MV-4-11 (cell line): ENCODE results near the gene ZNF653.

Experiments used
- DNase-seq: peaks from one replicate; lab custom pipeline; 2025; lab: John Stamatoyannopoulos, UW

The ZNF653 gene

DNA sequence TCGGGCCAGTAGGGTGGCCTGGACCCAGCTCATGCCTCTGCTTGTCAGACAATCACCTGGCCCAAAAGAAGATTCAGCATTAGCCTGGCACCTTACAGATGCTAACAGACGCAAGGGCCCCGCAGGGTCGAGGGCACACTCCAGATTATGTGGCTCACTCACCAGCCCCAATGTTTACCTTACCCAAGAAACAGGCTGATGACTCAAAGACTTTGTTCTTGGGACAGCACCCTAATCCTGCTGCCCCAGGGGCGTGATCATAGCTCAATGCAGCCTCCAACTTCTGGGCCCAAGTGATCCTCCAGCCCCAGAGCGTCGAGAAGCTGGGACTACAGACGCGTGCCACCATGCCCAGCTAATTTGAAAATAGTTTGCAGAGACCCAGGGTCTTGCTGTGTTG lies 13.5 kb upstream of the ZNF653 start:
- no peak for DNase-seq

DNA sequence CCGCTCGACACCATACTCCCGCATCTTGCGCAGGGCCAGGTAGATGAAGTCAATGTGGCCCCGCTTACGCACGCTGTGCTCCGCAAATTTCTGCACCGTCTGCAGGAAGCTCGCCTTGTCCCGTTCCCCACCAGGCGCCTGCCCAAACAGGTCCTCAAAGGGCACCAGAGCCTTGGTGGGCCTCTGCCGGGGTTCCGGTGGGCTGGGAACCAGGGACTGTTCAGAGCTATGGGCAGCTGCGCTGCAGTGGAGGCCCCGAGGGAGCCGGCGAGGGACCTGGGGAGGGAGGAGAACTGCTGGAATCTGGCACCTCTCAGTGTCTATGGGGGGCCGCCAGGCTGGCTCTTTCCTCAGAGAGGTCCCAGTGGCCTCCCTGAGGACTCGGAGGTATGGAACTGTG lies 8.3 kb upstream of the ZNF653 start:
- DNase-seq: no peak

DNA sequence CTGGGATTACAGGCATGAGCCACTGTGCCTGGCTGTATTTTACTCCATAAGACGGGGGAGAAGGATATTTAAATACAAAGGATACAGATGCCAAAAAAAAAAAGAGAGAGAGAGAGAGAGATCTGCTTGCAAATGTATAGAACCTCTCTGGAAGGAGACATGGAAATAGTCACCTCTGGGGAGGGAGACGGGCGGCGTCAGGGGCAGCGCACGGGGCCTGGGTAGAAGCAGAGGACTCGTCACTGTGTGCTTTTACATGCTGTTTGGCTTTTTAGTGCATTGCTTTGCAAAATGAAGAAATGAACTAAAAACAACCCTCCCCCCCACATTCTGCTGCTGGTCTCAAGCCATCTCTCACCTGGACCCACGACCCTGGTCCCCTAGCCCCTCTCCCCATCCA lies 4.8 kb upstream of the ZNF653 start:
- DNase-seq: no peak

- no peak for DNase-seq
Observed at GRCh38 chr19:11507370-11508078, 1.9 kb upstream of the ZNF653 start.

DNA sequence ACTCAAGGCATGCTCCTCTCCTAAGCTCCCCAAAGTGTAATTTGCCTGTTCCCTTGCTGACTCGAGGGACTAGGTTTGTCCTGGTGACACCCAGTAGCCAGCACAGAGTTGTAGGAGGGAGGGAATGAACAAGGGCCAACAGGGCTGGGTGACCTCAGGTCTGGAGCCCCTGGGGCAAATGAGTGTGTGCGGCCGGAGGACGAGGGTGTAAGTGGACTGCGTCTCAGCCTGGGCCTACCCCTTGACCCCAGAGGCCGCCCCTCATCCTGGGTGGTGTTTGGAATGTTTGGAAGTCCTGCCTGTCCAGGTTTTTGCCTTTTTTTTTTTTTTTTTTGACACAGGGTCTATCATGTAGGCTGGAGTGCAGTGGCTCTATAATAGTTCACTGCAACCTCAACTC lies 1.3 kb upstream of the ZNF653 start:
- DNase-seq: no peak

GRCh38 chr19:11506101-11506555 lies 489 bp upstream of the ZNF653 start:
- peak; percentile 46 for DNase-seq

- peak; percentile 96 for DNase-seq
Observed at GRCh38 chr19:11505032-11505503, 571 bp downstream of the ZNF653 start.

DNA sequence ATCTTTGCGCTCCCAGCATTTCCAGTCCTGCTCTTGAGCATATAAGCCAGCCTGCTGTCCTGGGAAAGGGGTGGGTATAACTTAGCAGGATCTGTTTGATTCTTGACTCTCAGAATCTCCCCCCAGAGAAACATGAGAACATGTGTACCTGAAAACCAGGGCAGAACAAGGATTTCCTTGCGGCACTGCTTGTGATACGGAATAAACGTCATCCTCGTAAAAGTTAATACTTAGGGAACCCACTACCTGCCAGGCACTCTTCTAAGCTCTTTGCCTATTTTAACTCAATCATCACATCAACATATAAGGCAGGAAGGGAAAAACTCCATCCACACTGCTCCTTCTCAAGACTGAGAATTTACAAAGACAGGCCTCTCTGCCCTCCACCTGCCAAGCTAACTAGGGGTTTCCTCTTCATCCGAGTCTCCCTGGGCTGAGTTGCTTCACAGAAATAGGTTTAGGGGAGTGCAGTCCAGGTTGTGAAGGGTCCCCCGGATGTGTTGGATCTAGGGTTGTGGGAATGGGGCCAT lies 1.1 kb downstream of the ZNF653 start:
- DNase-seq: no peak

- no peak for DNase-seq
Observed at GRCh38 chr19:11499890-11500420, 5.7 kb downstream of the ZNF653 start.

DNA sequence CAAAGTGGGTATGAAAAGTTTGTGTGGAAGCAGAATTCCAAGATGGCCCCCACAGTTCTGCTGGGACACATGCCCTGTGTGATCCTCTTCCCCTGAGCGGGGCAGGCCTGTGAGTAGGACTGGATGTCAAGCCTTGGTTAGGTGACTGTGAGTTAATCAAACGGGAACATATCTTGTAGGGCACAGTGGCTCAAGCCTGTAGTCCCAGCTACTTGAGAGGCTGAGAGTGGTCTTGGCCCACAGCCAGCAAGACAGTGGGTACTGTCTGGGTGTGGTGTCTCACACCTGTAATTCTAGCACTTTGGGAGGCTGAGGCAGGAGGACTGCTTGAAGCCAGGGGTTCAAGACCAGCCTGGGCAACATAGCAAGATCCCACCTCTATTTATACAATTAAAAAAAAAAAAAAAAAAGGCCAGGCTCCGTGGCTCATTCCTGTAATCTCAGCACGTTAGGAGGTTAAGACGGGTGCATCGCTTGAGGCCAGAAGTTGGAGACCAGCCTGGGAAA lies 6.4 kb downstream of the ZNF653 start:
- DNase-seq: no peak

- DNase-seq: peak; percentile 60
Observed at GRCh38 chr19:11496391-11497163, 9.1 kb downstream of the ZNF653 start.

DNA sequence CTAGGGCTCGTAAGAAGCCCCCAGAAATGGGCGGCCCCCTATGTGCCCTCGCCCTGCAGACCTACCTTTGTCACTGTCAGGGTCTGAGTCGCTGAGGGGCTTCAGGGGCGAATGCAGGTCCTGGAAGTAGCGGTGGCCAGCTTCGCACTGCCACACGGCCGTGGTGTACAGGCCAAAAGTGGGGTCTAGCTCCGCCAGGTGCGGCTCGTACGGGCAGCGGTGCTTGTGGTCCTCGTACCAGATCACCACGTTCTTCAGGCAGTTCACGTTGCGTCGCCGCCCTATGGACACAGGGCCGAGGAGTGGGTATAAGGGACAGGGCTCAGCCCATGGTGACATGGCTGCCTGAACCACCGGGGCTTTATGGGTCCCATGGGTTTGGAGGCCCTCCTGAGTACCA lies 9.8 kb downstream of the ZNF653 start:
- no peak for DNase-seq

GRCh38 chr19:11495481-11495880 lies 10.2 kb downstream of the ZNF653 start:
- no peak for DNase-seq

DNA sequence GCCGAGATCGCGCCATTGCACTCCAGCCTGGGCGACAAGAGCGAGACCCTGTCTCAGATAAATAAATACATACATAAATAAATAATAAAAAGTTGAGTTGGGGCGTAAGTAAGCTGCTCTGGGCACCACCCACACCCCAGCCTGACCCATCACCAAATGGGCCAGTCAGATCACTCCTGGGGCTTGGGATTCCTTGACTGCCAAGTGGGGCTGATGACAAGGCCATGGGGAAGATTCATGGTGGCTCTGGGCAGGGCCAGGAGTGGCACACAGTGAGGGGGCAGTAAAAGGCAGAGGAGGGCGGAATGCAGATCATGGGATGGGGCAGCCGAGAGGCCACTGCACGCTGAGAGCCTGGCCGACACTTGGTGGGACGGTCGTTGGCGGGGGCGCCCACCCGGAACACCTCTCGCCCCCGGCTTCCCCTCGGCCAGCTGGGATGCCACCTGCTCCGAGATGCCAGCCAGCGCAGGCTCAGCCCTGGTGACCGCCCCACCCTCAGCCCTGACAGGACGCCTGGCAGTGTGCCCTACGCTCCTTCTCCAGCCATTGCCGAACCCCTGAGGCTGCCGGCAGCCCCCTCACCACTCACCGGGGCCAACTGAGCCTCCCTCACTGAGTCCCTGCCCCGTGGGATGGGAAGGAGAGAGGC lies 10.9 kb downstream of the ZNF653 start:
- DNase-seq: no peak

DNA sequence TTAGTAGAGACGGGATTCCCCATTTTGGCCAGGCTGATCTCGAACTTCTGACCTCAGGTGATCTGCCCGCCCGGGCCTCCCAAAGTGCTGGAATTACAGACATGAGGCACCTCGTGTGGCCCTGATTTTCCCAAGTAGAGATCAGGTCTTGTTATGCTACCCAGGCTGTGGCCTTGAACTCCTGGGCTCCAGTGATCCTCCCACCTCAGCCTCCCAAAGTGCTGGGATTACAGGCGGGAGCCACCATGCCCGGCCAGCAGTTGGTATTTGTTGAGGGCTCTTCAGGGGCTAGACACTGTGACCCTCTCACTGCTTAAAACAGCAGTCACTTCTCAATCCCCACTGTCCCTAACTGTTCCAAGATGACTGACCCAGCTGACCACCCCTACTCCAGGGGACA lies 16.3 kb downstream of the ZNF653 start:
- no peak for DNase-seq

- no peak for DNase-seq
Observed at GRCh38 chr19:11486661-11487503, 18.8 kb downstream of the ZNF653 start.

DNA sequence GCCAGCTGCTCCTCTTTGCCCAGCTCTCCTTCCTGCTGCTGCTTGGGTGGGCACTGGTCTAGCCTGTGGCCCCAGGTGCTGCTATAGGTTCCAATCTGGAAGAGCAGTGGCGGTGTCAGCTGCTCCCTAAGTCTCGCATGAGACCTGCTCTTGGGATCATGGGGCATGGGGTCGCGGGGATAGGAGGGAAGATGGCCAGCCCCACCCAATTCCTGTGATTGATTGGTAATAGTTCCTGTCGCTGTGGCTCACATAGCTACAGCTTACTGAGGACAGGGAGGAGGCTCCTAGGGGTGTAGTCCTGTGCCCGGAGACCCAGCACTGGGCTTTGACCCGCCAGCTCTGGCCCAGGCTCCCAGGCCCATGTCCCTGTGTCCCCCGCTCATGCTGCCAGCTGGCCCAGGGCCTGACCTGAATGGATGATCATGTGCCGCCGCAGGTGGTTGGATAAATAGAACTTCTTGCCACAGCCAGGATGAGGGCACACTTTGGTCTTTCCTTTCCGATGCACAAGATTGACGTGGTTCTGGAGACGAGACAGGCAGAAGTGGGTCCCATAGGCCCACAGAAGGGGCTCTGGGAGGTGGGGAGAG lies 20.3 kb downstream of the ZNF653 start:
- DNase-seq: no peak

- no peak for DNase-seq
Observed at GRCh38 chr19:11483366-11484111, 22.1 kb downstream of the ZNF653 start.

- DNase-seq: peak; percentile 84
Observed at GRCh38 chr19:11482384-11483050, 23.1 kb downstream of the ZNF653 start.
